ENCODE measurements around the gene CTIF.

- TF ChIP-seq CTCF (IDR thresholded peaks at IDR 0.05; ENCODE audit: low read depth, low read length, missing input control) (no peak), RAD21 (IDR thresholded peaks at IDR 0.05) (no peak), JUND (IDR thresholded peaks at IDR 0.05) (no peak), TAF1 (conservative IDR thresholded peaks at IDR 0.05) (no peak), MAX (IDR thresholded peaks at IDR 0.05) (no peak), SP1 (IDR thresholded peaks at IDR 0.05) (no peak), ATF3 (IDR thresholded peaks at IDR 0.05) (no peak), NR2F2 (IDR thresholded peaks at IDR 0.05) (no peak), REST (IDR thresholded peaks at IDR 0.05) (no peak), YY1 (IDR thresholded peaks at IDR 0.05) (no peak), ZBTB33 (IDR thresholded peaks at IDR 0.05) (no peak), EGR1 (IDR thresholded peaks at IDR 0.05; ENCODE audit: low read depth in 2 of 2) (no peak)
These were observed 356.0 kb downstream of the CTIF start for GRCh38 chr18:48894799-48895346.

All from liver (tissue), 3 donors.